GM18502 (cell line): ENCODE data around the gene KCNF1.

ENCODE experiments used
- ATAC-seq: cut with Tn5 transposase; IDR thresholded peaks from one replicate; pipeline ENCODE4 v1.9.1; 2021; ENCODE audit warnings: mild to moderate bottlenecking; ENCODE audit not compliant: unreplicated experiment, poor library complexity

KCNF1 gene, protein sequence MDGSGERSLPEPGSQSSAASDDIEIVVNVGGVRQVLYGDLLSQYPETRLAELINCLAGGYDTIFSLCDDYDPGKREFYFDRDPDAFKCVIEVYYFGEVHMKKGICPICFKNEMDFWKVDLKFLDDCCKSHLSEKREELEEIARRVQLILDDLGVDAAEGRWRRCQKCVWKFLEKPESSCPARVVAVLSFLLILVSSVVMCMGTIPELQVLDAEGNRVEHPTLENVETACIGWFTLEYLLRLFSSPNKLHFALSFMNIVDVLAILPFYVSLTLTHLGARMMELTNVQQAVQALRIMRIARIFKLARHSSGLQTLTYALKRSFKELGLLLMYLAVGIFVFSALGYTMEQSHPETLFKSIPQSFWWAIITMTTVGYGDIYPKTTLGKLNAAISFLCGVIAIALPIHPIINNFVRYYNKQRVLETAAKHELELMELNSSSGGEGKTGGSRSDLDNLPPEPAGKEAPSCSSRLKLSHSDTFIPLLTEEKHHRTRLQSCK

DNA sequence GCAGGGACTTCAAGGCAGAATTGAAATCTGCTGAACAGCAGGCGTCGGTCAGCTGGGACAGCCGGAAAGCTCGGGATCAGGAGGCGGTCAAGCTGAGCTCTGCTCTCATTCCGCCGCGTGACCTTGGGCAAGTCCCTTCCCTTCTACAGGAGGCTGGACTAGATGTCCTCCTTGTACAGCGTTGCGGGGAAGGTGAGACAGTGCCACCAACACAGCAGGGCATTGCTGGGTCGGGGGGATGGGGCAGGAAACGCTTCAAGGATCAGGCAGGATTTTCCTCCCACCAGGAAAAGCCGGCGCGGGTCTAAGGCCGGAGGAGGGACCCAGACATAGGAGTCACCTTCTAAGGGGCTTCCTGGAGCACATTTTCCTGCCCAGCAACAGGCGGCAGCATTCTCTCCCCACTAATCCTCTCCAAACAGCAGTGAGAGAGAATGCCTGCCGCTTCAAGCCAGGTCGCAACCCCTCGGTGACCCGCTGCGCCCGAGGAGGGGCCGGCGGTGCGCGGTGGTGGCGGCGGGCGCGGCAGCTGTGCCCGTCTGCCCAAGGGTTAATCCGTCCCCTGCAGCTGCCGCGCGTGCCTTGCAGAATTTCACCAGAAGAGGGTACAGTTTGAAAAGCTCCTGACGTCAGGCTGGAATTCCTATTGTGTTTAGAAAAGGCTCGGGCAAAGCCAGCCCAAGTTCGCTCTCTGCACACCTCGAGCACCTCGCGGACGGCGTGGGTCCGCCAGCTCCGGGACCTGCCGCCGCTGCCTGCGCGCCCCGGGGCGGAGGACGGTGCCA lies at the start of gene KCNF1:
Gene KCNF1 (plus strand): TSS at position 644 of the 785 bp plus-strand sequence. CDS start 493 bp downstream, outside the sequence.
- no peak for ATAC-seq

DNA sequence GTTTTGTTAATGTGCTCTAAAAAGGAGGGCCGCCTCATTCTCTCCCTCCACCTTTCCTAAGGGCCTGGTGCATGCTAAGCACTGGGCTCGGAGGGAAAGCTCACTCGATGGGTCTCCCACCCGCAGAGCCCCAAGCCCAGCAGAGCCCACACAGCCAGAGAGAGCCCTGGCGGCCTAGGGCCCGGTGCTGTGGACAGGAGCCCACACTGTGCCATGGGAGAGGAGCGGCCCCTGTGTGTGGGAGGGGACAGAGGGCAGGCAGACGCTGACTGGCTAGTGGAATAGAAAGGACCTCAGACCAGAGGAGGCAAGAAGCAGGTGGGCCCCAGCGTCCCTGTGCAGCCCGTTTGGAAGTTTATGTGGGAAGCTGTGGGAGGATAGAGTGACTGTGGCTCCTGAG lies 49.4 kb upstream of the KCNF1 start:
- ATAC-seq, result no peak

DNA sequence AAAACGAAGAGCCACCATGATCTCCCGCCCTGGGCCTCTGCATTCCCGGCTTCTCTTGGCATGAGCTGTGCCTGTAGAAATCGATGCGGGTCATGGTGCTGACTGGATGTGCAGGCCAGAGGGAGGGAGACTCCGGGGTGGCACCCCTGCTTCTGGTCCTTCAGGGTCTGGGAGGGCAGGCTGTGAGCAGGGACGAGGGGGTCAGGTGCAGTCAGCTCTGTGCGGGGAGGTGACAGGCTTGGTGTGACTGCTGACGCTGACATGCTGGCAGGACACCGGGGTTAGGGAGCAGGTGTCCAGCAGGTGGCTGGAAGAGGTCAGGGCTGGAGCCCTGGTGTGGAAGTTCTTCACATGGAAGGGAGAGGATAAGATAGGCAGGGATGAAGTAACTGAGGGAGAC lies 48.7 kb upstream of the KCNF1 start:
- ATAC-seq, result no peak

DNA sequence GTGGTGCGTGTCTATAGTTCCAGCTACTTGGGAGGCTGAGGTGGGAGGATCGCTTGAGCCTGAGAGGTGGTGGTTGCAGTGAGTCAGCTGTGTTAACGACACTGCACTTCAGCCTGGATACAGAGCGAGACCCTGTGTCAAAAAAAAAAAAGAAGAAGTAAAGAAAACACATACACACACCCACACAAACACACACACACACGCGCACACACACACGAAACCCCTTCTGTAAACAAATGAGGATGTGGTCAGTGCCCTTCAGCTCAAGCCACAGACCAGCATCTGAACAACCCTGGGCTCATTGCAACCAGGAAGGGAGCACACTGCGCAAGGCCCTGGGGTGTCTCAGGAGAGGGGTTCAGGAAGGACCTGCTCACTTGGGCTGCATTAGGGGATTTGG lies 47.9 kb upstream of the KCNF1 start:
- peak; percentile 77 for ATAC-seq

DNA sequence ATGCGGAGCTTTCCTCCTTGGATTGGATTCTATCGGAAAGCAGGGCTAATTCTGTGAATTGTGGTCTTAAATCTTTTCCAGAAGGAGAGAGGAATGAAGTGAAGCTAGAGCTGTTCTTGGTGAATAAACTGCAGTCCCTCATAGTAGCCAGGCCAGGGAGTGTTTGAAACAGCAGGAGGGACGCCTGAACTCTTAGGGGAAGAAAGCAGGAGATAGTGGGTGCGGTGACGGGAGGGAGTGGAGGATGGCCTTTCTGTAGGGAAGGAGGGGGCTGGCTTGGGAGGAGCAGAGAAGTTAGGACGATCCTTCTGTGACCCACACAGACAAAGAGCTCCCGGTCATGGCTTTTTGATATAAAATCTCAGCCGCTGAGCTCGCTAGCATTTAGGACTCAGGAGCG lies 47.5 kb upstream of the KCNF1 start:
- ATAC-seq, result no peak

DNA sequence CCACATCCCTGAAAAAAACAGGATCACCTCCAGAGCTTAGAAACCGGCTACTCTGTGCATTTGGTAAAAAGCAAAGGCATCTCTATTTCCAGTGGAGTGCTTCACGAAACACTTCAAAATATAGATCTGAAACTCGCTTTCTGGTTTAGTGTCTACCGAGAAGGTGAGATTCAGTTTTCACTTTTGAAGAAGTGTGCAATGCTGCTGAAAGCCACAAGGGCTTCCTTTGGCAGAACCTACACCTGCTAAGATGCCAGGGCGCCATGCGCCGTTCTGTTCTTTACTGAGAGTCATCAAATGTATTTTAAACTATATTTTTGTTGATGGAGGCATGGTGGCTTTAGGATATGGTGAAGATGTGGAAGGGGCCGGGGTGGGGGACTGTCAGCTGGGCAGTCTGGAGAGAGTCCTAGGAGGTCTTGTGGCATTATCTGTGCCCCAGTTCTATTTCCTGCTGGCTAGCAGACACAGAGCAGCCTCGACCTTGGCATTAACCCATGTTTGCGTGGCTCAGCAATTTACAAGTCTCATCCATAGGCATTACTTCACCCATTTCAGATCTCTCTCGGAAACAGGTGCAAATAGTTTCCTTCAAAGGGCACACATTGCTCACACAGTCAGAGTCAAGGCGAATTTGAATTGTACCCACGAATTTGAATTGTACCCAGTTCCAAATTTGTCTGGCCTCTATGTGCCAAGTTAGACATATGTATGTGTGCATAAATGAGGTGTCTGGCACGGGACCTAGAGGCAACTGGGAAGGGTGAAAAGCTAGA lies 46.7 kb upstream of the KCNF1 start:
- peak; percentile 90 for ATAC-seq

DNA sequence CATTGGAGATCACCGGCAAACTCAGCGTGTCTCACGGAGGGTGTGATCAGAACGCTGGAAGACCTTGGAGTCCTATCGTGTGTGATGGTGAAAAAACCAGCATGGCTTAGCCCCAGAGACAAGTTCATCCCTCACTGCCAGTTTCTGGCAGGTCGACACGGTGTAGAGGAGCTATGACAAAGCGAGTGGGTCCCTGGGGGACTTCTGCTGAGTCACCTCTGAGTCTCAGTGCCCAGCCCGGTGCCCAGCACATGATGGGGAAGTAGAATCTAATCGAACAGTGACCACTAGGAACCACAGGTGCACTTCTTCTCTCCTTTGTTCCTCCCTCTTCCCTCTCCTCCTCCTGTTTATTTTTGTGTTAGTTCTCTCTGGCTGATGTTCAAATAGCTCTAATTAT lies 45.9 kb upstream of the KCNF1 start:
- no peak for ATAC-seq

DNA sequence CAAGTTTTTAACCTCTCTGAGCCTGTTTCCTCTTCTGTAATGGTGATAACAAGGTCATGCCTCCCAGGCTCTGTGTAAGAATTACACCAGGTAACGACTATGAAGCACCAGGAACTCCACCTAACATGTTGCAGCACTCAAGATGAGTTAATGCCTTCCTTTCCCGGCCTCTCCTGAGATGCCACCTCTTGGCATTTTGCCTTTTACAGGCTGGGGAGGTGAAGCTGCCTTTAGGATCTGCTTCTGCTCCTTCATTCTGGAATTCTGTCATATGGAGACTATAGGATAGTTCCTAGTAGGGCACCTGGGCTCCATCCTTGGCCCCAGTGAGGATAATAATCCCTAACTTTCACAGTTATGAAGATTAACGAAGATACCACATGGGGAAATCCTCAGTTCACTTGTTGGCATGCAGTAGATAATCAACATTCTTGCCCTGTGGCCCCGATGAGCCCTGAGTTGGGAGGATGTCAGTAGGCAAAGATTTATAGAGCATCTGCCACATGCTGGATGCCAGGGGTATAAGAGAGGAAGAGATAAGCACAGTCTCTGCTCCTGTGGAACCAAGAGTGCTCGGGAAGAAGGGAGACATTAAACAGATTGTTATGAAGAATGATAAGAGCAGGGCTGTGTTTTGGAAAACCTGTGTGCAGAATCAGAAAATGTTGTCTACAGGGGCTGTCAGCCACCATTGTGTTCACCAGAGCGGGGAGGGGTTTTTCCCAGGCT lies 43.9 kb upstream of the KCNF1 start:
- ATAC-seq, result no peak

DNA sequence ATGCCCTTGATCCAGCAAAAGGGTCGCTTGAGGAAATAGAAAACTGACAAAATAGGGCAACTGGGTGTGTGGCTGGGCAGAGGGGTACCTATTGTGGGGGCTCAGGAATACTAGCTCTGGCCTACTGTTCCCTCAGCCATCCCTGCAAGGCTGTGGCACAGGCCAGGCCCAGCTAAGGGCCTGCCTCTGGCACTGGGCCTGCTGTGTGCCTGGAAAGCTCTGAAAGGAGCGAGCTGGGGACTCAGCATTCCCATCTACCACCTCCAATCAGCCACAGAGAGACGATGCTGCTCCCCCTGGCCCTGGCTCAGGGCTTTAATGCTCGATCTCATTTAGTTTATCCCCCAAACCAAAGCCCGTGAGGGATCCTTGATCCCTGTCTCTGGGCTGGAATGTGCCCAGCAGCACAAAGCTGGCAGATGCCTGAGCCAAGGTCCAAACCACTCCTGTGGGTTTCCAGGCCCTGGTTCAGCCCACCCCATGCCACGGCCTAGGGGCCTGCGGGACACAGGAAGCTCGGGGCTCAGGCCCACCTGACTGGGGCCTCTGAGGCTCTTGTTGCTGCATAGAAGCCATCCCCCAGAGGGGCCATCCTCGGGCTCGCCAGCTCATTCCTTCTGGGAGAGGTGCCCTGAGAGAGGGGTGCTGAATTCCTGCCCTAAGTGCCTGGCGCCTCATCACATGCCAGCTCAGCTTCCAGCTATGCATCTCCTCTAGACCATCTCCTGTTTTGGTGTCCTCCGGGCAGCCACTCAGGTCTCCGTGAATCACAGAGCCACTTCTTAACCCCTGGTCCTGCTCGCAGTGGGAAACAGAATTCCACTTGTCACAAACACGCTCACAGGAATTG lies 43.0 kb upstream of the KCNF1 start:
- ATAC-seq, result no peak

DNA sequence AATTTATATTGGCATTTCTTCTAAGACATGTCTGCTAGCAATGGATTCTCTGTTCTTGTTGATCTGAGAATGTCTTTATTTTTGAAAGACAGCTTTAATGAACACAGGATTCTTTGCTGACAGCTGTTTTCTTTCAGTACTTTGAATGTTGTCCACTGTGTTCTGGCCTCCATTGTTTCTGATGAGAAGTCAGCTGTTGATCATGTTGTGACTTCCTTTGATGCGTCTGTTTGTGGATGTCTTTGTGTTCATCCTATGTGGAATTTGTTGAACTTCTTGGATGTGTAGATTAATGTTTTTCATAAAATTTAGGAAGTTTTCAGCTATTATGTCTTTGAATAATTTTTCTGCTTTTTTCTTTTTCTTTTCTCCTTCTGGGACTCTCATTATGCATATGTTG lies 39.8 kb upstream of the KCNF1 start:
- no peak for ATAC-seq

DNA sequence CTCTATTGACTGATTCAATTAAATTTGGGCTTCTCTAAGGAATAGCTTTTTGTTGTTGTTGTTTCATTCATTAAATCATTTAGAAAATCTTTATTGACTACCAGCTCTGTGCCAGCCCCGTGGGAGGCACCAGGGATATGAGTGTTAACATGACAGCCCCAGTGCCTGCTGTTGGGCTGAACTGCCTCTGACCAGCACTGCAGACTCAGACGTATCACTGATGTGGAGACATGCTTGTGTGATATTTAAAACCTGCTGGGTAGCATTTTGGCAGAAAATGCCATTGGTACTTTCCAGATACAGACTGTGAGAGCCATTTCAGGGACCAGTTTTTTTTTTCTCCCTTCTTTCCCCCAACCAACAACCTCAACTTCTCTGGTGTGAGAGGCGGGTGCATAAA lies 38.6 kb upstream of the KCNF1 start:
- no peak for ATAC-seq

DNA sequence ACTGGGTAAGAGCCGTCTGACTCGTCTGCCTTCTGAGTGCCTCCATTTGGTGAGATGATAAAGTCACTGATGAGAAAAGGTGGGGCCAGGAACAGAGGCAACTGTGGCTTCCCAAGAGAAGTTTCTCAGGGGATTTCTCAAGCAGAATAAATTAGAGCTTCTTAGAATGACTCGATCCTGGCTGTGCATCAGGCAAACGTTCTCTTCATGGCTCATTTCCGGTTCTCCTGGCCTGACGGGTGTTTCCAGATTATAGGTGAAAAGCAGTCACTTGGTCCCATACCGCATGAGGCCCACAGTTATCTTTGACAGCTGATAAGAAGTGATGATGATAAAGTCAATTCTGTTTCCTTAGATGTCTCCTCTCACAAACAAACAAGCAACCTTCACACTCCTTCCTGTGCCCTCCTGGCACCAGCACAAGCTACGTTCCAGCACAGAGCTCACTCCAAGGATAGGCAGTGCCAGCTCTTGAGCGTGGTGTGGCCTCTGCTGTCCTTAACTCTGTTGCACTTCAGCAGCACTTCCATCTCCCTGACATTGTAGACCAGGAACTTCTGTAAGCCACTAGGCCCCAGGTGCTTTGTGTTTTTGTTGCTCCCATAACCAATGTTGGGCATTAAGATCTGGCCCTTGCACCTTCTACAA lies 37.8 kb upstream of the KCNF1 start:
- peak; percentile 80 for ATAC-seq

DNA sequence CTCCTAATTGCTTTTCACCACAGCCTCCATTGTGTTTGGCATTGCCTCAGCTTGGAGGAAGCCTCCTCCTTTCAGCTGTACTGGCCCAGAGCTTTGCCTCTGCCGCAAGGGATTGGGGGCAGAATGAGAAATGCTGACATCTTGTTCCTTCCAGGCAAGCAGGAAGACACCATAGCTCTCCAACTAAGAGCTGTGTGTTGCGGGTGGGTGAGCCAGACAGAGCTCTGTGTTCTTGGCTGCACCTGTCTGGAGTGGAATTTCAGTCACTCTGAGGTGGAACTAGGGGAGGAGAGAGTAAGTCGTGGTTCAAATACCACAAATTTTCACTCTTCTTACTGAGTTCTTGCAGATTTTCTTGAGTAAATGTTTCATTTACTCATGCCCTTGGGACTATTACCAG lies 36.6 kb upstream of the KCNF1 start:
- no peak for ATAC-seq

DNA sequence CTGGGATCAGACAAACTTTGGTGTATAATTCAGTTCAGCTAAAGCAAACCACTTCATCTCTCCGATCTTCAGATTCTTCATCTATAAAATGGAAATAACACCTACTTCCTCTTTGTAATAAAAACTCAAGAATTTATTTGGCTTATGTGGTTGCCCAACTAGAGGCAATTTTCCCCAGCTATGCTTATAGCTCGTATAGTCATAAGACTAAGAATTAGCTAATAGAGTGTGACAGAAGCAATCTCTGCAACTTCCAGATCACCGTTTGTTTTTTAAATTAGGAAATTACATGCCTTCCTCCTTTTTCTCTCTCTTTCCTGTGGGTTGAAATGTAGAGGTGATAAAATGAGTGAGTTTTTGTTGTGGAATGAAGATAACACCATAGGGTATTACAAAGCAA lies 35.3 kb upstream of the KCNF1 start:
- ATAC-seq, result no peak

DNA sequence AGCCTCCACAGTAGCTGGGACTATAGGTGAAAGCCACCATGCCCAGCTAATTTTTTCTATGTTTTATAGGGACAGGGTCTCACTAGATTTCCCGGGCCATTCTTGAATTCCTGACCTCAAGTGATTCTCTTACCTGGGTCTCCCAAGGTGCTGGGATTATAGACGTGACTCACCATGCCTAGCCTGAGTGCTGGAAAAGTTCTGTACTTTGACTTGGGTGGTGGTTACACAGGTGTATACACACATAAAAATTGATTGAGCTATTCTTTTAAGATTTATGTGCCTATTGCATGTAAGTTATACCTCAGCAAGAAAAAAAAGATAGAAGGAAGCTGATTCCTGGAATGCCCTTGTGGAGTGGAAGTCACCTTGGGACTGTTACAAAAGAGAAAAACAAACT lies 34.8 kb upstream of the KCNF1 start:
- ATAC-seq, result no peak

DNA sequence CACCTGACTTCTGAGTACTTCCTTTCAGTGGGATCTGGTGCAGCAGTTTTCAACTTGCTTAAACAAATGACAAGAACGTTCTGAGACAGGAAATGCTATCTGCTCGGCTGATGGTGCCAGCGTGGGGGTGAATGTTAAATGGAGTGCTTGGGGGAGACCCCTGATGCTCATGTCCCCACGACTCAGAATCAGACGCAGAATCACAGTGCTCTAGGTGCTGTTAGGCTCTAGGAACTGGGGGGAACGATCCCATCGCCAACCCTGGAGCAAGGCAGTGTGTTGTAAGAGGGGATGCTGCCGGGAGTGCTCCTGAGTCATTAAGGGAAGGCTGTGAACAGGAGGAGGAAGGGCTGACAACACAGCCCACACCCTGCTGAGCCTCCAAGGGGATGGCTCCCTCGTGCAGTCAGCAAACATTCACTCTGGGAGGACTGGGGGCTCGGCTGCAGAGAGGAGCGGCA lies 34.1 kb upstream of the KCNF1 start:
- no peak for ATAC-seq

DNA sequence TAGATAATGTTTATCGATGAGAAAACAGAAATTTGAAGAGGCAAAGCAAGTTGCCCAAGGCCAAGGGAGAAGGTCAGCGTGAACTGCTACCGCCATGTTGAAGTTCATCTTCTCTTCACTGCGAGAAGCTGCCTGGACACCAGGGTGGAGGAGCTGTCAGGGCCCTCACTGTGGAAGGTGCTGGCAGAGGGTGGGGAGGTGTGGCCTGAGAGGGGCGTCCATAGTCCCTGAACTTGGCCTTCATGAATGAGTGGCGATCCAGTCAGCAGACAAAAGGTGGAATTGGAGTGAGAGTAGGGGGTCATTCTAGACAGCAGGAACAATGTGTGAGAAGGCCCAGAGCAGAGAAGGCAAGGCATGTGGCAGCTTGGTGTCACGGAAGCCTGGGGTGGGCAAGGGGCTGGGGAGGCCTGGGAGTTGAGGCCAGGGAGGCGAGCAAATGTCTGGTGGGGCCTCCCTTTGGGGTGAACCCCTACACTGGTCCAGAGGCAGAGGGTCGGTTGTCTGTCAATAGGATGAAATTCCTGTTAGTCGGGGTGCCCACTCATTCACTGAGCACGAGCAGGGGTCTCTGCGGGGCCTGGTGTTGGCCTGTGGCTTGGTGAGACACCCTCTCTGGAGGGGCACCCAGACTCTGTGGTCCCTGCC lies 33.3 kb upstream of the KCNF1 start:
- ATAC-seq, result no peak

DNA sequence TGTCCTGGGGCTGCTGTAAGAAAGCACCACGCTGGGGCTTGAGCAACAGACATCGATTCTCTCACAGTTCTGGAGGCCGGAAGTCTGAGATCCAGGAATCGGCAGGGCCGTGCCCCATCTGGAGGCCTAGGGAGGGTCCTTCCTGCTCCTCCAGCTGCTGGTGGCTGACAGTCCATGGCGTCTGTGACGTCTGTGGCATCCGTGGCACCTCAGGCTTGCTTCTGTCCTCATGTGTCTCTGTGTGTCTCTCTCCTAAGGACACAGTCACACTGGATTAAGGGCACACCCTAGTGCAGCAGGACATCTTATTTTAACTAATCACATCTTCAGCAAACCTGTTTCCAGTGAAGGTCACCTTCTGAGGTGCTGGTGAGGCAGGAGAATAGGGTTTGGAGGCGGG lies 32.6 kb upstream of the KCNF1 start:
- ATAC-seq, result no peak
